Panc1 (cell line): Measurements from ENCODE around the gene VPS35L.

Source experiments
- CTCF ChIP-seq: fragments of 450-650 bp; IDR thresholded peaks from 2 replicates; pipeline ENCODE4 v1.5.1; 2017; ENCODE audit warnings: mild to moderate bottlenecking
- POLR2AphosphoS5 ChIP-seq: IDR thresholded peaks from 2 replicates; pipeline ENCODE4 v1.6.1; 2012; ENCODE audit warnings: mild to moderate bottlenecking, low read depth, low read length, moderate library complexity
- REST ChIP-seq, 2 experiments: IDR thresholded peaks; 2 replicates each; pipeline ENCODE4 v1.6.1; 2011 to 2012; ENCODE audit warnings: low read depth in 2 of 2, control low read depth in 1 of 2, low read length in 1 of 2, mild to moderate bottlenecking in 1 of 2, moderate library complexity in 1 of 2; ENCODE audit not compliant: insufficient read depth in 1 of 2
- SIN3A ChIP-seq: IDR thresholded peaks from 2 replicates; pipeline ENCODE4 v1.6.1; 2012; ENCODE audit warnings: low read depth, mild to moderate bottlenecking, low read length, moderate library complexity, borderline replicate concordance; ENCODE audit not compliant: insufficient read depth
- TCF7L2 ChIP-seq: IDR thresholded peaks from 2 replicates; pipeline ENCODE4 v1.6.1; 2011; ENCODE audit warnings: mild to moderate bottlenecking, low read depth, low read length, inconsistent platforms

GRCh38 chr16:19582050-19582831 lies 26.7 kb downstream of the VPS35L start:
- TF ChIP-seq REST (IDR thresholded peaks at IDR 0.05; ENCODE audit: insufficient read depth in 1 of 2, low read depth in 2 of 2, low read length in 1 of 2): no peak
- no peak for TF ChIP-seq SIN3A
- no peak for TF ChIP-seq CTCF
- TF ChIP-seq POLR2AphosphoS5: no peak
- no peak for TF ChIP-seq TCF7L2
